HCT116 (cell line): ENCODE measurements around the gene SLC19A3. TPM values are rescaled to one million over a fixed set of nuclear protein-coding genes. Genes with fewer than 3 reads are reported as not detected.

Experiments
- ATAC-seq: fragments of 200-7000 bp; cut with Tn5 transposase; 2 replicates; pipeline ENCODE4 v1.9.1; 2020; ENCODE audit warnings: mild to moderate bottlenecking, moderate library complexity
- BruUV-seq: library from RNA; stranded (reverse); fragments of 400-500 nt; replicated peaks from 2 replicates; lab custom pipeline; 2021; lab: Mats Ljungman, UMichigan
- CTCF ChIA-PET: fragments of 300-600 bp; sonication (Branson Sonifier 250); formaldehyde crosslinking; loops from one replicate; lab custom pipeline; 2021; ENCODE audit warnings: antibody characterized with exemption; lab: Charles Lee
- POLR2A ChIA-PET: fragments of 300-600, 350-600 bp; sonication (Branson Sonifier 250); formaldehyde crosslinking; loops from one replicate; lab custom pipeline; 2021; ENCODE audit warnings: antibody characterized with exemption; lab: Charles Lee
- RAD21 ChIA-PET, 2 experiments: fragments of 300-600 bp; sonication (Branson Sonifier 250); formaldehyde crosslinking; loops; one replicate each; lab custom pipeline; 2023; ENCODE audit warnings: low total read pairs in 2 of 2; ENCODE audit not compliant: uncharacterized antibody in 2 of 2, unreplicated experiment in 2 of 2, low non-redundant PET in 1 of 2; lab: Charles Lee
- DNase-seq: peaks from one replicate; pipeline ENCODE4 v3.0.0-alpha.2; 2010; ENCODE audit warnings: low read depth, low spot score
- H2AFZ ChIP-seq: fragments of 200-600 bp; shearing (Covaris generic), sonication (generic); 2 replicates; pipeline ENCODE4 v1.6.1; 2017; ENCODE audit warnings: low read depth, mixed run types, mixed read lengths, antibody characterized with exemption, low read length; ENCODE audit not compliant: poor library complexity, severe bottlenecking
- H3K27ac ChIP-seq: 2 replicates; pipeline ENCODE4 v1.5.1; 2012; ENCODE audit warnings: low read depth, low read length
- H3K27me3 ChIP-seq: fragments of 200-600 bp; sonication (generic); 2 replicates; pipeline ENCODE4 v1.6.1; 2016; ENCODE audit warnings: mixed run types, low read length, mixed read lengths; ENCODE audit not compliant: insufficient read depth
- H3K36me3 ChIP-seq, 2 experiments: fragments of 200-500 bp in 1 of 2; fragments of 200-600 bp in 1 of 2; sonication (Bioruptor generic) in 1 of 2; sonication (generic) in 1 of 2; 2 replicates each; pipeline versions ENCODE4 v1.5.1 to v1.6.1; 2014 to 2016; ENCODE audit warnings: low read length in 2 of 2, inconsistent platforms in 1 of 2, mixed read lengths in 1 of 2, mixed run types in 1 of 2; ENCODE audit not compliant: insufficient read depth in 2 of 2, control insufficient read depth in 1 of 2
- H3K4me1 ChIP-seq, 2 experiments: fragments of 200-600 bp in 1 of 2; sonication (generic) in 1 of 2; 2 replicates each; pipeline versions ENCODE4 v1.5.1 to v1.6.1; 2012 to 2017; ENCODE audit warnings: low read length in 2 of 2, inconsistent platforms in 1 of 2, mild to moderate bottlenecking in 1 of 2, mixed read lengths in 1 of 2, mixed run types in 1 of 2, moderate library complexity in 1 of 2; ENCODE audit not compliant: insufficient read depth in 2 of 2, control insufficient read depth in 1 of 2
- H3K4me2 ChIP-seq: fragments of 200-600 bp; sonication (generic); 2 replicates; pipeline ENCODE4 v1.6.1; 2017; ENCODE audit warnings: mixed run types, low read length, mixed read lengths
- H3K4me3 ChIP-seq, 2 experiments: fragments of 200-600 bp in 1 of 2; sonication (generic) in 1 of 2; replicated peaks in 1 of 2; 2 replicates each; pipeline ENCODE4 v1.5.1; 2011 to 2016; ENCODE audit warnings: low read length in 2 of 2, control low read depth in 1 of 2, low read depth in 1 of 2, mild to moderate bottlenecking in 1 of 2, mixed read lengths in 1 of 2, mixed run types in 1 of 2
- H3K79me2 ChIP-seq: fragments of 200-600 bp; sonication (generic); 2 replicates; pipeline ENCODE4 v1.6.1; 2017; ENCODE audit warnings: mild to moderate bottlenecking, mixed run types, low read length, moderate library complexity, mixed read lengths; ENCODE audit not compliant: insufficient read depth
- H3K9ac ChIP-seq: fragments of 200-600 bp; sonication (generic); 2 replicates; pipeline ENCODE4 v1.6.1; 2016; ENCODE audit warnings: low read length, mixed read lengths
- H3K9me2 ChIP-seq: fragments of 200-600 bp; sonication (generic), shearing (Covaris generic); 2 replicates; pipeline ENCODE4 v1.6.1; 2017; ENCODE audit warnings: mixed run types, mild to moderate bottlenecking, moderate library complexity; ENCODE audit not compliant: insufficient read depth
- H3K9me3 ChIP-seq, 2 experiments: fragments of 200-500 bp in 1 of 2; fragments of 200-600 bp in 1 of 2; sonication (Bioruptor generic) in 1 of 2; sonication (generic) in 1 of 2; 2 replicates each; pipeline ENCODE4 v1.6.1; 2014 to 2017; ENCODE audit warnings: low read length in 2 of 2, mixed read lengths in 2 of 2, inconsistent platforms in 1 of 2, low read depth in 1 of 2, mild to moderate bottlenecking in 1 of 2, mixed run types in 1 of 2, moderate library complexity in 1 of 2; ENCODE audit not compliant: control insufficient read depth in 1 of 2, insufficient read depth in 1 of 2
- H4K20me1 ChIP-seq: fragments of 200-600 bp; sonication (generic), shearing (Covaris generic); 2 replicates; pipeline ENCODE4 v1.6.1; 2017; ENCODE audit warnings: mixed run types, mild to moderate bottlenecking, moderate library complexity; ENCODE audit not compliant: insufficient read depth
- CEBPB ChIP-seq: IDR thresholded peaks from 2 replicates; pipeline ENCODE4 v1.6.1; 2012; ENCODE audit warnings: low read depth
- ELF1 ChIP-seq: IDR thresholded peaks from 2 replicates; pipeline ENCODE4 v1.6.1; 2012; ENCODE audit warnings: low read depth, borderline replicate concordance
- EZH2 ChIP-seq: fragments of 200-600 bp; sonication (generic); IDR thresholded peaks from 2 replicates; pipeline ENCODE4 v1.6.1; 2017; ENCODE audit warnings: antibody characterized with exemption, mixed run types
- EZH2phosphoT487 ChIP-seq: fragments of 200-600 bp; IDR thresholded peaks from 2 replicates; pipeline ENCODE4 v1.6.1; 2018; ENCODE audit warnings: antibody characterized with exemption, borderline replicate concordance
- MAX ChIP-seq: IDR thresholded peaks from 2 replicates; pipeline ENCODE4 v1.6.1; 2012
- RAD21 ChIP-seq: IDR thresholded peaks from 2 replicates; pipeline ENCODE4 v1.6.1; 2012; ENCODE audit warnings: low read depth, mild to moderate bottlenecking
- SRF ChIP-seq: IDR thresholded peaks from 2 replicates; pipeline ENCODE4 v1.6.1; 2012; ENCODE audit warnings: low read depth
- intact Hi-C: fragments of 100-400 bp; cut with micrococcal nuclease; formaldehyde crosslinking; loops from 2 replicates; pipeline ENCODE4 v1.10.0; 2022
- total RNA-seq: library from RNA; stranded (reverse); gene quantifications from one replicate; pipeline ENCODE4 v1.2.1, GENCODE V29; 2021; ENCODE audit not compliant: unreplicated experiment
- TF ChIP-seq, protein P1 (sequence below): IDR thresholded peaks from 2 replicates; pipeline ENCODE4 v1.6.1; 2012

SLC19A3 gene
- total RNA-seq, 1 experiment from 2014 or later: not detected

DNA sequence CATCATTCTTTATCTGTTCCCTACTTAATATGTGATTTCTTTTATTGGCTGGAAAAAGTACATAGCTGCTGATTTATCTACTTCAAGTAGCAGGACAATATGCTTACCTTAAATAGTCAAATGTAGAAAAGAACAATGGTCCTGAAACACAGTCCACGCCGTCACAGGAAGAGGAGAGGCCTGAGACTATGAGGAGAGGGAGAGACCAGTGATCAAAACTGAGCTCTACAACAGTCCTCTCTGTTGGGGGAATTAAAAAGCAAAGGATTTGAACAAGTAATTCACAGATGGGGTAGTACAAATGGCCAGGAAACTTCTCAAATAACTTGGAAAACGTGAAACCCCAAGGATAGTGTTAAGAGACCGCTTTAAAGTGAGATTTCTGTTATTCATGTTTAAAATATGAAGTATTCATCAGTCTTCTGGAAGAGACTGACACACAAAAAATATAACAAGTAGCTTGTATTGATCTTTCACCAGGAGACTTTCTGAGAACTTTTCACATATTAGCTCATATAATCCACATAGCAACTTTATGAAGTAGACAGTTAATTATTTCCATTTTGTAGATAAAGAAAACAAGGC is 48.1 kb upstream of the SLC19A3 start:
- H2AFZ ChIP-seq: peak overlapping the region; percentile 57
- H3K4me2 ChIP-seq: peak overlapping the region; percentile 0; the same call in 1 of the 2 replicates
- ATAC-seq: peak; percentile 13; the same call in 1 of the 2 replicates
- intact Hi-C loops: loop anchor here (1.0 to 10.0 kb wide), 5 partner anchors 108 to 636 kb away; no protein-coding TSS in a partner anchor
- ChIA-PET CTCF (interaction anchor here (0.6 to 3.9 kb wide), 18 partner anchors 8 to 635 kb away, joined by 3 to 72 read pairs (median 6); no protein-coding TSS in a partner anchor), POLR2A (interaction anchor here (1.4 kb wide), 1 partner anchor 107 kb away, joined by 11 read pairs; no protein-coding TSS in a partner anchor), RAD21 (interaction anchor here (0.7 to 2.4 kb wide), 6 partner anchors 25 to 528 kb away, joined by 3 to 22 read pairs (median 6); no protein-coding TSS in a partner anchor)
- no peak for TF ChIP-seq EZH2phosphoT487
- no peak for TF ChIP-seq CEBPB
- TF ChIP-seq SRF: no peak
- no peak for TF ChIP-seq RAD21
- no peak for TF ChIP-seq MAX
- no peak for TF ChIP-seq EZH2
- TF ChIP-seq ELF1: no peak
- TF ChIP-seq, protein P1, sequence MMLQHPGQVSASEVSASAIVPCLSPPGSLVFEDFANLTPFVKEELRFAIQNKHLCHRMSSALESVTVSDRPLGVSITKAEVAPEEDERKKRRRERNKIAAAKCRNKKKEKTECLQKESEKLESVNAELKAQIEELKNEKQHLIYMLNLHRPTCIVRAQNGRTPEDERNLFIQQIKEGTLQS: no peak
- no peak for DNase-seq
- peaks cover 0 to 6% of the 10 kb centered on the region in 2 experiments; a peak in 1 of 4 replicates for H3K4me1 ChIP-seq
- H3K4me3 ChIP-seq: no peak overlapping the region
- H3K9me2 ChIP-seq: no peaks in the 10 kb centered on the region
- H3K27me3 ChIP-seq: no peaks in the 10 kb centered on the region
- H3K36me3 ChIP-seq: no peaks in the 10 kb centered on the region
- H3K79me2 ChIP-seq: no peaks in the 10 kb centered on the region
- no peak overlapping the region for H3K9ac ChIP-seq
- no peaks in the 10 kb centered on the region for H3K9me3 ChIP-seq
- no peaks in the 10 kb centered on the region for H4K20me1 ChIP-seq
- BruUV-seq: no TSS peak
- no peak overlapping the region for H3K27ac ChIP-seq
